ENCODE data around the gene CDH4.

GRCh38 chr20:61736751-61737310 lies 484.8 kb downstream of the CDH4 start:
- no peak for TF ChIP-seq ZNF24 (tag by site-specific recombination; IDR thresholded peaks at IDR 0.05)
- TF ChIP-seq YY2 (tag by site-specific recombination; IDR thresholded peaks at IDR 0.05) = no peak
- TF ChIP-seq PRDM4 (tag by site-specific recombination; IDR thresholded peaks at IDR 0.05) = no peak
- no peak for TF ChIP-seq PBX3 (CRISPR knock-in tag; IDR thresholded peaks at IDR 0.05)
- TF ChIP-seq ZBTB49 (tag by site-specific recombination; IDR thresholded peaks at IDR 0.05; ENCODE audit: low read depth) = no peak
- TF ChIP-seq ZBTB17 (tag by site-specific recombination; IDR thresholded peaks at IDR 0.05) = no peak
- TF ChIP-seq CTCF (tag by site-specific recombination; IDR thresholded peaks at IDR 0.05) = no peak
- TF ChIP-seq ZNF510 (tag by site-specific recombination; IDR thresholded peaks at IDR 0.05; ENCODE audit: insufficient replicate concordance) = no peak
- TF ChIP-seq, protein P1, sequence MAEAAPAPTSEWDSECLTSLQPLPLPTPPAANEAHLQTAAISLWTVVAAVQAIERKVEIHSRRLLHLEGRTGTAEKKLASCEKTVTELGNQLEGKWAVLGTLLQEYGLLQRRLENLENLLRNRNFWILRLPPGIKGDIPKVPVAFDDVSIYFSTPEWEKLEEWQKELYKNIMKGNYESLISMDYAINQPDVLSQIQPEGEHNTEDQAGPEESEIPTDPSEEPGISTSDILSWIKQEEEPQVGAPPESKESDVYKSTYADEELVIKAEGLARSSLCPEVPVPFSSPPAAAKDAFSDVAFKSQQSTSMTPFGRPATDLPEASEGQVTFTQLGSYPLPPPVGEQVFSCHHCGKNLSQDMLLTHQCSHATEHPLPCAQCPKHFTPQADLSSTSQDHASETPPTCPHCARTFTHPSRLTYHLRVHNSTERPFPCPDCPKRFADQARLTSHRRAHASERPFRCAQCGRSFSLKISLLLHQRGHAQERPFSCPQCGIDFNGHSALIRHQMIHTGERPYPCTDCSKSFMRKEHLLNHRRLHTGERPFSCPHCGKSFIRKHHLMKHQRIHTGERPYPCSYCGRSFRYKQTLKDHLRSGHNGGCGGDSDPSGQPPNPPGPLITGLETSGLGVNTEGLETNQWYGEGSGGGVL (tag by site-specific recombination; IDR thresholded peaks at IDR 0.05) = no peak
- no peak for TF ChIP-seq RBAK (tag by site-specific recombination; IDR thresholded peaks at IDR 0.05)
- no peak for TF ChIP-seq KLF10 (tag by site-specific recombination; IDR thresholded peaks at IDR 0.05)
- no peak for TF ChIP-seq ZNF521 (tag by site-specific recombination; IDR thresholded peaks at IDR 0.05)
- TF ChIP-seq ZNF292 (tag by site-specific recombination; IDR thresholded peaks at IDR 0.05; ENCODE audit: borderline replicate concordance, low read depth) = no peak
- TF ChIP-seq TCF7L2 (IDR thresholded peaks at IDR 0.05; ENCODE audit: borderline replicate concordance, low read depth, low read length) = no peak
